PFSK-1 (cell line): ENCODE measurements around the gene BCL11B.

ENCODE experiments used
- FOXP2 ChIP-seq: optimal IDR thresholded peaks from 2 replicates; pipeline ENCODE3; 2011; ENCODE audit warnings: borderline replicate concordance, control low read depth, inconsistent platforms; ENCODE audit not compliant: insufficient read depth; ENCODE audit errors: extremely low read length, extremely low read depth
- POLR2AphosphoS5 ChIP-seq: IDR thresholded peaks from 2 replicates; pipeline ENCODE4 v1.6.1; 2012; ENCODE audit warnings: low read depth, mild to moderate bottlenecking, control low read depth, low read length, moderate library complexity
- TF ChIP-seq, protein P1 (sequence below), 2 experiments: IDR thresholded peaks; 2 replicates each; pipeline versions ENCODE4 v1.6.1 to v1.8.0; 2011 to 2012; ENCODE audit warnings: low read depth in 2 of 2, low read length in 2 of 2, control low read depth in 1 of 2, inconsistent platforms in 1 of 2, mild to moderate bottlenecking in 1 of 2, moderate library complexity in 1 of 2; ENCODE audit not compliant: insufficient read depth in 1 of 2

GRCh38 chr14:99148861-99149610, 123.0 kb downstream of the BCL11B start:
- TF ChIP-seq, protein P1, sequence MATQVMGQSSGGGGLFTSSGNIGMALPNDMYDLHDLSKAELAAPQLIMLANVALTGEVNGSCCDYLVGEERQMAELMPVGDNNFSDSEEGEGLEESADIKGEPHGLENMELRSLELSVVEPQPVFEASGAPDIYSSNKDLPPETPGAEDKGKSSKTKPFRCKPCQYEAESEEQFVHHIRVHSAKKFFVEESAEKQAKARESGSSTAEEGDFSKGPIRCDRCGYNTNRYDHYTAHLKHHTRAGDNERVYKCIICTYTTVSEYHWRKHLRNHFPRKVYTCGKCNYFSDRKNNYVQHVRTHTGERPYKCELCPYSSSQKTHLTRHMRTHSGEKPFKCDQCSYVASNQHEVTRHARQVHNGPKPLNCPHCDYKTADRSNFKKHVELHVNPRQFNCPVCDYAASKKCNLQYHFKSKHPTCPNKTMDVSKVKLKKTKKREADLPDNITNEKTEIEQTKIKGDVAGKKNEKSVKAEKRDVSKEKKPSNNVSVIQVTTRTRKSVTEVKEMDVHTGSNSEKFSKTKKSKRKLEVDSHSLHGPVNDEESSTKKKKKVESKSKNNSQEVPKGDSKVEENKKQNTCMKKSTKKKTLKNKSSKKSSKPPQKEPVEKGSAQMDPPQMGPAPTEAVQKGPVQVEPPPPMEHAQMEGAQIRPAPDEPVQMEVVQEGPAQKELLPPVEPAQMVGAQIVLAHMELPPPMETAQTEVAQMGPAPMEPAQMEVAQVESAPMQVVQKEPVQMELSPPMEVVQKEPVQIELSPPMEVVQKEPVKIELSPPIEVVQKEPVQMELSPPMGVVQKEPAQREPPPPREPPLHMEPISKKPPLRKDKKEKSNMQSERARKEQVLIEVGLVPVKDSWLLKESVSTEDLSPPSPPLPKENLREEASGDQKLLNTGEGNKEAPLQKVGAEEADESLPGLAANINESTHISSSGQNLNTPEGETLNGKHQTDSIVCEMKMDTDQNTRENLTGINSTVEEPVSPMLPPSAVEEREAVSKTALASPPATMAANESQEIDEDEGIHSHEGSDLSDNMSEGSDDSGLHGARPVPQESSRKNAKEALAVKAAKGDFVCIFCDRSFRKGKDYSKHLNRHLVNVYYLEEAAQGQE (IDR thresholded peaks at IDR 0.05; ENCODE audit: insufficient read depth in 1 of 2, low read depth in 2 of 2, low read length in 2 of 2): no peak
- TF ChIP-seq FOXP2: no peak
- TF ChIP-seq POLR2AphosphoS5: no peak
